GM20000 (cell line): Measurements from ENCODE around the gene DMWD.

ENCODE experiments used
- DNase-seq: peaks from one replicate; pipeline ENCODE4 v3.0.0; 2012; ENCODE audit warnings: low spot score
- TF ChIP-seq, protein P1 (sequence below): IDR thresholded peaks from 2 replicates; pipeline ENCODE4 v1.5.1; 2012; ENCODE audit warnings: mild to moderate bottlenecking, control low read depth; ENCODE audit errors: extremely low read depth, missing control alignments

Gene DMWD, protein sequence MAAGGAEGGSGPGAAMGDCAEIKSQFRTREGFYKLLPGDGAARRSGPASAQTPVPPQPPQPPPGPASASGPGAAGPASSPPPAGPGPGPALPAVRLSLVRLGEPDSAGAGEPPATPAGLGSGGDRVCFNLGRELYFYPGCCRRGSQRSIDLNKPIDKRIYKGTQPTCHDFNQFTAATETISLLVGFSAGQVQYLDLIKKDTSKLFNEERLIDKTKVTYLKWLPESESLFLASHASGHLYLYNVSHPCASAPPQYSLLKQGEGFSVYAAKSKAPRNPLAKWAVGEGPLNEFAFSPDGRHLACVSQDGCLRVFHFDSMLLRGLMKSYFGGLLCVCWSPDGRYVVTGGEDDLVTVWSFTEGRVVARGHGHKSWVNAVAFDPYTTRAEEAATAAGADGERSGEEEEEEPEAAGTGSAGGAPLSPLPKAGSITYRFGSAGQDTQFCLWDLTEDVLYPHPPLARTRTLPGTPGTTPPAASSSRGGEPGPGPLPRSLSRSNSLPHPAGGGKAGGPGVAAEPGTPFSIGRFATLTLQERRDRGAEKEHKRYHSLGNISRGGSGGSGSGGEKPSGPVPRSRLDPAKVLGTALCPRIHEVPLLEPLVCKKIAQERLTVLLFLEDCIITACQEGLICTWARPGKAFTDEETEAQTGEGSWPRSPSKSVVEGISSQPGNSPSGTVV

DNA sequence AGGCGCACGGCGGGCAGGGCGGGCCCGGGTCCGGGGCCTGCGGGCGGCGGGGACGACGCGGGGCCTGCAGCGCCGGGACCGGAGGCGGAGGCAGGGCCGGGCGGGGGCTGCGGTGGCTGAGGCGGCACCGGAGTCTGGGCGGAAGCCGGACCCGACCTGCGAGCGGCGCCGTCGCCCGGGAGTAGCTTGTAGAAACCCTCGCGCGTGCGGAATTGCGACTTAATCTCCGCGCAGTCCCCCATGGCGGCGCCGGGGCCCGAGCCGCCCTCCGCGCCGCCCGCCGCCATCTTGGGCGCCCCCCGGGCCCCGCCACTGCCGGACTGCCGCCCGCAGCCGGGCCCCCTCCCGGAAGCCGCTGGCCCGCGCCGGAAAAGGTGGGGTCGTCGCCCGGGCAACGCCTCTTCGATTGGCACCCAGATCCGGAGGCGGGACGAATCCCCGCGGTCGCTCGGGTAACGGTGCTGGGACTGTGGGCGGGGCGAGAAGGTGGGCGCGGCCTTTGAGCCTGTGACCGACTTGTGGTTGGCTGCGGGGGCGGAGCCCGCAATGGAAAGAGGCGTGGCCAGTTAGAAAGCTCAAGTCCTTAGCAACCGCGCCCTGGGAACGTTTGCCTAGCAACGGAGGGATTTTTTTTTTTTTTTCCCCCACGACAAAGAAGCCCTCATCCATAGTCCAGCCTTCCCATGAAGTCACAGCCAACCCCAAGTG, at the start of gene DMWD:
TSS of gene DMWD (minus strand) at position 376 of the 708 bp plus-strand sequence. CDS start at position 287, 89 bp downstream.
- DNase-seq = peak; percentile 99

DNA sequence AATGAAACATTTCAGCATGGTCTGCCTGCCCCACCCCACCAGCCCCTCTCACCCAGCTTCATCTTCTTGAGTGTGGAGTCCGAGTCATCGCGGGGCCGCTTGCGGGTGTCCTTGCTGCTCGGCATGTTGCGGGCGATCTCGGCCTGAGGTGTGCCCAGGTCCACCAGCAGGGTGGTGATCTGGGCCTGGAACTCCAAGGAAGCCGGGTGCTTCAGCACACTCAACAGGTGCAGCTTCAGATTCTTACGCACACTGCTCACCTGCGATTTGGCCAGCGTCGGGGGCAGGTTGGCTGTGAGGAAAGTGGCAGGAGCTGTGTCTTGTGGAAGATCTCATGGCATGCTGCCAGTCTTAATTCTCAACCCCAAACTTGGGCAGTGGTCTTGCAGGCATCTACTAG, 49.6 kb upstream of the DMWD start:
- no peak for DNase-seq
- TF ChIP-seq, protein P1, sequence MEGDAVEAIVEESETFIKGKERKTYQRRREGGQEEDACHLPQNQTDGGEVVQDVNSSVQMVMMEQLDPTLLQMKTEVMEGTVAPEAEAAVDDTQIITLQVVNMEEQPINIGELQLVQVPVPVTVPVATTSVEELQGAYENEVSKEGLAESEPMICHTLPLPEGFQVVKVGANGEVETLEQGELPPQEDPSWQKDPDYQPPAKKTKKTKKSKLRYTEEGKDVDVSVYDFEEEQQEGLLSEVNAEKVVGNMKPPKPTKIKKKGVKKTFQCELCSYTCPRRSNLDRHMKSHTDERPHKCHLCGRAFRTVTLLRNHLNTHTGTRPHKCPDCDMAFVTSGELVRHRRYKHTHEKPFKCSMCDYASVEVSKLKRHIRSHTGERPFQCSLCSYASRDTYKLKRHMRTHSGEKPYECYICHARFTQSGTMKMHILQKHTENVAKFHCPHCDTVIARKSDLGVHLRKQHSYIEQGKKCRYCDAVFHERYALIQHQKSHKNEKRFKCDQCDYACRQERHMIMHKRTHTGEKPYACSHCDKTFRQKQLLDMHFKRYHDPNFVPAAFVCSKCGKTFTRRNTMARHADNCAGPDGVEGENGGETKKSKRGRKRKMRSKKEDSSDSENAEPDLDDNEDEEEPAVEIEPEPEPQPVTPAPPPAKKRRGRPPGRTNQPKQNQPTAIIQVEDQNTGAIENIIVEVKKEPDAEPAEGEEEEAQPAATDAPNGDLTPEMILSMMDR = no peak

More for the DNA sequence above, at the start of gene DMWD:
- TF ChIP-seq, protein P1 = no peak

DNA sequence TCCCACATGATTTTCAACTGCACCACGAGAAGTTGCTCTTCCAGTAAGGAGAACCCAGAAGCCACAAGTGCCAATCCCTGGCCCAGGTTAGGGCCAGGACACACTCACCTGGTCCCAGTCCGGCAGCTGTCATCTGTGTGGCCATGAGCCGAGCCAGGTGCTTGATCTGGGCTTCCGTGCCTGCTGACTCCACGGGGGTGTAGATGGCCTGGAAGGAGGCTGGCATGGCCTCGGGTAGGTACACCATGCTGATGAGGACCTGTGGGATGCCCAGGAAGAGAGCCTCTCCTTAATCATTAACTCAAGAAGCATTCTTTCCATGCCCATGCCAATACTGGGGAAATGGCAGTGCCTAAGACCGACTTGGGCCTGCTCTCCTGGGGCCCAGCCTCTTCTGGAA, 42.3 kb upstream of the DMWD start:
- TF ChIP-seq, protein P1 = no peak
- DNase-seq = no peak

- DNase-seq = no peak
- TF ChIP-seq, protein P1 = no peak
These were observed 36.3 kb upstream of the DMWD start for GRCh38 chr19:45828945-45829344.

DNA sequence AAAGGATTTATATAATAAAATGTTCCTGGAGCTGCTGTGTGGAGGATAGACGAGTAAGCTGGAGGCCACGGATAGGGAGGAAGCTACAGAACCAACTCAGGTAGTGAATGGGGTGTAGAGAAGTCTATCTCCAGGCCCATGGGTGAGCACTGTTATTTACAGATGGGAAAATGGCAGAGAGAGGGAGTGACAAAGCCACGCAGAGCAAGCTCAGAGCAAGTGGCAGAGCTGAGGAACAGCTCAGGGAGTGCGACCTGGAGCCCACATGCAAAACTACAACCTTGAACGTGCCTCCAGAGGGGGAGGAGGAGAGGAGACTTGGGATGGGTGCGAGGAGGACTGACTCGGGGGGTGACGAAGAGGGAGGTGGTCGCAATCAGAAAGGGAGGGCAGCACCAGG, 35.9 kb upstream of the DMWD start:
- TF ChIP-seq, protein P1 = no peak

DNA sequence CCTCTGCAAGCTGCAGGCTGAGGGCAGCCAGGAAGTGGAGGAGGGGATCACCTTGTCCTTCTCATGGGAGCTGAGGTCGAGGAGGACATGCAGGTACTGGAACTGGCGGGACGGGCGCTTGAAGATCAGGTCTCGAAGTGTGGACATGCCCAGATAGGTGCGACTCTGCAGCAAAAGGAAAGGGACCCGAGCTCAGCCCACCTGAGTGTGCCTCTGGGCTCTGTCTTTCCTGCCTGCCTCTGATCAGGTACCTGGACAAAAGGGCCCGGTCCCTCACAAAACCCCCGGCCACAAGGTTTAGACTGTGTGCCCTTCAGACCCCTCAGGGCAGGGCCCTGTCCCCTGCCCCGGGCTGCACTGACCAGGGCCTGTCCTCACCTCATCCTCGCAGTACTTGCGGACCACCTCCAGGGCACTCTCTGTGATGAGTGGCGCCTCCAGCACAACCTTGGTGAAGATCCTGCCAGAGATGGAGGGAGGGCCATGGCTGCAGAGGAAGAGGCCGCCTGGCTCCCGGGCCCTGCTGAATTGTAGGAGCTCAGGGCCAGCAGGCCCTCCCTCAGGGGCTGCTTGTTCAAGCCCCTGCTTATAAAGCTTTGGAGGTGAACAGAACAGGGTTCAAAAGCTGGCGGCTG, 34.9 kb upstream of the DMWD start:
- TF ChIP-seq, protein P1 = no peak
- no peak for DNase-seq

More for the DNA sequence above, 35.9 kb upstream of the DMWD start:
- no peak for DNase-seq
